ENCODE measurements around the gene CD68. TPM values are rescaled to one million over a fixed set of nuclear protein-coding genes. Genes with fewer than 3 reads are reported as not detected.
A peak's percentile ranks its signal among the peaks of the same experiment; 100 is the strongest.

Gene CD68
- total RNA-seq, 1 experiment from 2014 or later, result 56.4 TPM

DNA sequence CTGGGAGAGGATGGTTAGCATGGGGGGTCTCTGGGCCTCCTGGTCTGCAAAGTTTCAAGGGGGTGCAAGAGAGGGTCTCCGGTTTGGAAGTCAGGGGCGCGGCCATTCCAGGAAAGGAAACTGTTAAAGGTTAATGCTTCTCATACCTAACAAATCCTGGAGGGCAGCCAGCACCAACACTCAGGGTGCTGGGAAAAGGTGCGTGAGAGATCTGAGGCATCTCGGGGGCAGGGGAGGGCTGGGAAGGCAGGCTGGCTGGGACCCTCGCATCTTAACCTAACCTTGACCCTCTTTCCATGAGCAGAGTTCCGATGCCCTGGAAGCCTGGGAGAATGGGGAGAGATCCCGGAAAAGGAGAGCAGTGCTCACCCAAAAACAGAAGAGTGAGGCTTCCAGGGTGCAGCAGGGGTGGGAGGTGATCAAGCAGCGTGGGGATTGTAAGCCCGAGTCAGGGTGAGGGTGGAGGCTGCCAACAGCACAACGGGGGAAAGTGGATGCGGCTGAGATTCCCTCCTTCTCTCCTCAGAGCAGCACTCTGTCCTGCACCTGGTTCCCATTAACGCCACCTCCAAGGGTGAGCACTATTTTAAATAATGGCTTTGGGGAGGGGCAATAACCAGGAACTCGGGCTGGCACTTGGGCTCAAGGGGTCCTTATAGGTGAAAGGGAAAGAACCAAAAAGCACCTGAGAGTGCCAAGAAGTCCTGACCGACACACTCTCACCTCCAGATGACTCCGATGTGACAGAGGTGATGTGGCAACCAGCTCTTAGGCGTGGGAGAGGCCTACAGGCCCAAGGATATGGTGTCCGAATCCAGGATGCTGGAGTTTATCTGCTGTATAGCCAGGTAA is 19.9 kb upstream of the CD68 start:
- no peak for DNase-seq (ENCODE audit: low read depth)

DNA sequence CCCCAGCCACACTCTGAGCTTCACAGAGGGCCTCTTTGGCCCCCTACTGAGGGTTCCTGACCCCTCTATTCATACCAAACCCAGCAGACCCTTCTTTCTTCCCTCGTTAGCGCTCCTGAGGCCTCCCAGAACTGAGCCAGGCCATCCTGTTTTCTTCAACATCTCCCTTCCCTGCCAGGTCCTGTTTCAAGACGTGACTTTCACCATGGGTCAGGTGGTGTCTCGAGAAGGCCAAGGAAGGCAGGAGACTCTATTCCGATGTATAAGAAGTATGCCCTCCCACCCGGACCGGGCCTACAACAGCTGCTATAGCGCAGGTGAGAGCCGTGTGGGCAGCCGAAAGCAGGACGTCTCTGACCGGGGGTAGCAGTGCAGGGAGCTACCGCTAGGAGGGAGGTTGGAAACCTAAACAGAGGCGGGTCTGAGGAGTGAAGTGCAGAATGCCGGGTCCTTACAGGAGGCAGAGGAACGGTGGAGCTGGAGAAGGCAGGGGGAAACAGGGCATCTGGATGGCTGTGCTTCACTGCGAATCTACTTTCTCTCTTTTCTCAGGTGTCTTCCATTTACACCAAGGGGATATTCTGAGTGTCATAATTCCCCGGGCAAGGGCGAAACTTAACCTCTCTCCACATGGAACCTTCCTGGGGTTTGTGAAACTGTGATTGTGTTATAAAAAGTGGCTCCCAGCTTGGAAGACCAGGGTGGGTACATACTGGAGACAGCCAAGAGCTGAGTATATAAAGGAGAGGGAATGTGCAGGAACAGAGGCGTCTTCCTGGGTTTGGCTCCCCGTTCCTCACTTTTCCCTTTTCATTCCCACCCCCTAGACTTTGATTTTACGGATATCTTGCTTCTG is 19.0 kb upstream of the CD68 start:
- DNase-seq (ENCODE audit: low read depth), result peak; percentile 45

DNA sequence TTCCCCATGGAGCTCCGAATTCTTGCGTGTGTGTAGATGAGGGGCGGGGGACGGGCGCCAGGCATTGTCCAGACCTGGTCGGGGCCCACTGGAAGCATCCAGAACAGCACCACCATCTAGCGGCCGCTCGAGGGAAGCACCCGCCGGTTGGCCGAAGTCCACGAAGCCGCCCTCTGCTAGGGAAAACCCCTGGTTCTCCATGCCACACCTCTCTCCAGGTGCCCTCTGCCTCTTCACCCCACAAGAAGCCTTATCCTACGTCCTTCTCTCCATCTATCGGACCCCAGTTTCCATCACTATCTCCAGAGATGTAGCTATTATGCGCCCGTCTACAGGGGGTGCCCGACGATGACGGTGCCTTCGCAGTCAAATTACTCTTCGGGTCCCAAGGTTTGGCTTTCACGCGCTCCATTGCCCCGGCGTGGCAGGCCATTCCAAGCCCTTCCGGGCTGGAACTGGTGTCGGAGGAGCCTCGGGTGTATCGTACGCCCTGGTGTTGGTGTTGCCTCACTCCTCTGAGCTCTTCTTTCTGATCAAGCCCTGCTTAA is 18.3 kb upstream of the CD68 start:
- peak; percentile 70 for DNase-seq (ENCODE audit: low read depth)

DNA sequence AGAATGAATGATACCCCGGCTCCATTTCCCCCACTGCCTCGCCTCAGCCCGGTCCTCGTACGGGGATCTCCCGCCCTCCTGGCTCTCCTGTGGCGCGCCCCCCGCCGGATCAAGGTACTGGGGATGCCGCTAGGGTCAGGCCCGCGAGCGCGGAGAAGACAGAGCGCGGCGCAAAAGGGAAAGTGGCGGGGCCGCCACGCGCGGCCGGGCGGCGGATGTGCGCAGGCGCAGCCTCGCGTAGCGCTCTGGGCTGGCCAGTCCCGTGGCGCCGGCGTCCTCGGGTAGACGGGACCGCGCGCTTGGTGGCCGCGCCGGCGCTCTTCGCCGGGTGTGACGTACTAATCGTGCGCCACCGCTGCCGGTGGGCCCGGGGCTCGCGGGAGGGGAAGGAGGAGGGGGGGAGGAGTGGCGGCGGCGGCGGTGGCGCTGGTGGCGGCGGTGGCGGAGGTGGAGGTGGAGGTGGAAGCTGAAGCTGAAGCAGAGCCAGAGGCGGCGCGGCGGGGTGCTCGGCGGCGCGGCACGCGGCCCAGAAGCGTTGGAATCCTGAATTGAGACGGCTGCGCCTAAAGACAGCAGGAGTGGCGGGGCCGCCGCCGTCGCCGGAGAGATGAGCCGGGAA is 17.7 kb upstream of the CD68 start, which contains the start of gene SENP3:
Gene SENP3, plus strand, starts transcription at position 331 of the 619 bp plus-strand sequence. CDS start 1,158 bp downstream, outside the sequence.
- DNase-seq (ENCODE audit: low read depth), result peak; percentile 84

DNA sequence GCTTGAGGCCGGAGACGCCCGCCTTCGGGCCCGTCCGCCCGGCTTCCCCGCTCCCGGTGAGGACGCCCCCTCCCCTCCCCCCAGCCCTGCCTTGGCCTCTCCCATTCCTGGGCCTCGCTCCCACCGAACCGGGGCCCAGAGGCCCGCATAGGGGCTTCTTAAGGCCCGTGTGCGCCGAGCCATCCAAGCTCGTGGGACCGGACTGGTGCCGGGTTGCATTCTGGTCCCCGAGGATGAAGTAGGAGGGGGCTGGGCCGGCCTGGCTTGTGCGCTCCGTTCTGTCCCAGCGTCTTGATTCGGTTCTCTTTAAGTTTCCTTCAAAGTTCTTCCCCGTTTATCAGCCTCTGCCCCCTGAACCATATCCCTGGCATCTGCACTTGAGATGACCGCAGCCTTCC is 17.2 kb upstream of the CD68 start:
- DNase-seq (ENCODE audit: low read depth), result no peak

DNA sequence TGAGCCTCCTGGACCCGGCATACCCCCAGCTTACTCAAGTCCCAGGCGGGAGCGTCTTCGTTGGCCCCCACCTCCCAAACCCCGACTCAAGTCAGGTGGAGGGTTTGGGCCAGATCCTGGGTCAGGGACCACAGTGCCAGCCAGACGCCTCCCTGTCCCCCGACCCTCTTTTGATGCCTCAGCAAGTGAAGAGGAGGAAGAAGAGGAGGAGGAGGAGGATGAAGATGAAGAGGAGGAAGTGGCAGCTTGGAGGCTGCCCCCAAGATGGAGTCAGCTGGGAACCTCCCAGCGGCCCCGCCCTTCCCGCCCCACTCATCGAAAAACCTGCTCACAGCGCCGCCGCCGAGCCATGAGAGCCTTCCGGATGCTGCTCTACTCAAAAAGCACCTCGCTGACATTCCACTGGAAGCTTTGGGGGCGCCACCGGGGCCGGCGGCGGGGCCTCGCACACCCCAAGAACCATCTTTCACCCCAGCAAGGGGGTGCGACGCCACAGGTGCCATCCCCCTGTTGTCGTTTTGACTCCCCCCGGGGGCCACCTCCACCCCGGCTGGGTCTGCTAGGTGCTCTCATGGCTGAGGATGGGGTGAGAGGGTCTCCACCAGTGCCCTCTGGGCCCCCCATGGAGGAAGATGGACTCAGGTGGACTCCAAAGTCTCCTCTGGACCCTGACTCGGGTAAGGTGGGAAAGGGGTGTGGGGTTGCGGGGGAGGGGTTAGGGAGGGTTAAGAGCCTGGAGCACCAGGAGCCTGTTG is 16.1 kb upstream of the CD68 start:
- no peak for DNase-seq (ENCODE audit: low read depth)

DNA sequence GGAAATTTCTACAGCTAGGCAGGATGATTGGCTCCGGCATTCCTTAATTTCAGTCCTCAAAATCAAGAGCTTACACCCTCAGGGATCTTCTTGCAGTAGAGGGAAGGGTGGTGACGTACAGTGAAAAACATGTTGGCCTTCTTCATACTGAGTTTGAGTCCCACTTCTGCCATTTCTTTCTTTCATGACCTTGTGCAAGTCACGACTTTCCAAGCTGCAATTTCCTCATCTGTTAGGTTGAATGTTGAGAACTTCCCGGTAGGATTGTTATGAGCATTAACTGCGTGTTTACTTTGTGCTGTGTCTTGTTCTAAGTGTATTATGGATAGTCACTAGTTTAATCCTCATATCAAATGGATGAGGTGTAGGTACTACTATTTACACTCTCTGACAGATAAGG is 9.9 kb upstream of the CD68 start:
- DNase-seq (ENCODE audit: low read depth), result no peak

DNA sequence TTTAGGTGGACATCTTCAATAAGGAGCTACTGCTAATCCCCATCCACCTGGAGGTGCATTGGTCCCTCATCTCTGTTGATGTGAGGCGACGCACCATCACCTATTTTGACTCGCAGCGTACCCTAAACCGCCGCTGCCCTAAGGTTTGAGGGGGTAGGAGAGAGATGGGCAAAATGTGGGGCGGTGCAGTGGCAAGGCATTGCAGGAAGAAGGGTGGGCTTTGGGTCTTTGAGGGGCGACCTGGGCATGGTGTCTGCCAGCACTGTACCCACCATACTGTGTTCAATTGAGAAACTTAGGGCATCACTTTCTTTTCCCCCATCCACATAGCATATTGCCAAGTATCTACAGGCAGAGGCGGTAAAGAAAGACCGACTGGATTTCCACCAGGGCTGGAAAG is 9.1 kb upstream of the CD68 start:
- DNase-seq (ENCODE audit: low read depth), result no peak

DNA sequence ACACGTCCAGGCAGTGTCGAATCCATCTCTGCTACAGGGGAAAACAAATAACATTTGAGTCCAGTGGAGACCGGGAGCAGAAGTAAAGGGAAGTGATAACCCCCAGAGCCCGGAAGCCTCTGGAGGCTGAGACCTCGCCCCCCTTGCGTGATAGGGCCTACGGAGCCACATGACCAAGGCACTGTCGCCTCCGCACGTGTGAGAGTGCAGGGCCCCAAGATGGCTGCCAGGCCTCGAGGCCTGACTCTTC is 7.2 kb upstream of the CD68 start:
- no peak for DNase-seq (ENCODE audit: low read depth)

DNA sequence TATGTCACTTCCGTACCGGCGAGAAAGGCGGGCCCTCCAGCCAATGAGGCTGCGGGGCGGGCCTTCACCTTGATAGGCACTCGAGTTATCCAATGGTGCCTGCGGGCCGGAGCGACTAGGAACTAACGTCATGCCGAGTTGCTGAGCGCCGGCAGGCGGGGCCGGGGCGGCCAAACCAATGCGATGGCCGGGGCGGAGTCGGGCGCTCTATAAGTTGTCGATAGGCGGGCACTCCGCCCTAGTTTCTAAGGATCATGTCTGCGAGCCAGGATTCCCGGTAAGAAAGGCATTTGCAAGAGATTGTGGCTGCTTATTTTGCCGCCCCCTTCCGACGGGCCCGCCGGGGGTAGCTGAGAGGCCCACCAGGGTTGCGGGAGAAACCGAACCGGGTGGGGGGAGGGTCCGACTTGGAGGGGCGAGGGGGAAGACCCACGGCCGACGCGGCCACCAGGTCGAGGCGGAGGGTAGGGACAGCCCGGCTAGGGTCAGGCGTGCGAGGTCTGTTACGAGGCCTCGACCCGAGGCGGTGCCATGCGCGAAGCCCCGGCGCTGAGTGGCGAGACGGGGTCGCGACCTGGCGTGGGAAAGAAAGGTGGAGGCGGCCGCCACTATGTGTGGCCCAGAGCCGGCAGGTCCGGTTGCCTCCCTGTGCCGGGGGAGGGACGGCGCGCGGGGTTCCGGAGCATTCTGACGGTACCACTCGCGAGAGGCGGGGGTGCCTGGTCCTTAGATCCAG is 6.7 kb upstream of the CD68 start:
- DNase-seq (ENCODE audit: low read depth), result peak; percentile 99

DNA sequence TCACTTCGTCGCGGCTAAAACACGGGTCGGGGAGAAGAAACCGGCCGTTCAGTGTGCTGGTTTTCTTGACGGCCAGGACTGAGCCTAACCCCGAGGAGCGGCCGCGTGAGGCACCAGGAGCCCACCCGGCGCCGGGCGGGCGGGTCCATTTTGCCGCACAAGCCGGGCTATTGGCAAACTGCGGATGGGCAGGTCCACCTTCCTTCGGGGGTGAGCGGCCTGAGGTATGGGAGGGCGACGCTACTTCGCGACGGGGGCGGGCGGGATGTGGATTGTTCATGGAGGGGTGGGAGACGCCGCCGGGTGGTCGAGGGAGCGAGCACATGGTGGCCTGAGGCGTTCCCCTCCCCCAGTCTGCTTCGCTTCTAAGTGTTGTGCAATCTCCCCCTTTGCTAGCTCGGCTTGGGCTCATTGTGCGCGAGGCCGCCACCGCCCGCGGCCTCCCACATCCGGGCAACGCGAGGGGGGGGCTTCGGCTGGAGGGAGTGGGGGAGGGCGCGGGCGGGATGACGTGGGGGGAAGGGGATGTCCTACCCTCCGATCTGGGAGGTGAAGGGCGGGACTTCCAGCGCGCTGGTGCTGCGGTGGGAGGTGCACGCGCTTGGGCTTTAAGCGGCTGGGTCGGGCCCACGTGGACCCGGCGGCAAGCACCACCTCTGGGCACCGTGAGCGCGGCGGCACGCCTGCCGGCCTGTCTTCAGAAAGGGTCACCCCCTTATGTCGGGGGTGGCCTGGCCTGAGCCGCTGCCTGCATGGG is 5.9 kb upstream of the CD68 start:
- peak; percentile 91 for DNase-seq (ENCODE audit: low read depth)

DNA sequence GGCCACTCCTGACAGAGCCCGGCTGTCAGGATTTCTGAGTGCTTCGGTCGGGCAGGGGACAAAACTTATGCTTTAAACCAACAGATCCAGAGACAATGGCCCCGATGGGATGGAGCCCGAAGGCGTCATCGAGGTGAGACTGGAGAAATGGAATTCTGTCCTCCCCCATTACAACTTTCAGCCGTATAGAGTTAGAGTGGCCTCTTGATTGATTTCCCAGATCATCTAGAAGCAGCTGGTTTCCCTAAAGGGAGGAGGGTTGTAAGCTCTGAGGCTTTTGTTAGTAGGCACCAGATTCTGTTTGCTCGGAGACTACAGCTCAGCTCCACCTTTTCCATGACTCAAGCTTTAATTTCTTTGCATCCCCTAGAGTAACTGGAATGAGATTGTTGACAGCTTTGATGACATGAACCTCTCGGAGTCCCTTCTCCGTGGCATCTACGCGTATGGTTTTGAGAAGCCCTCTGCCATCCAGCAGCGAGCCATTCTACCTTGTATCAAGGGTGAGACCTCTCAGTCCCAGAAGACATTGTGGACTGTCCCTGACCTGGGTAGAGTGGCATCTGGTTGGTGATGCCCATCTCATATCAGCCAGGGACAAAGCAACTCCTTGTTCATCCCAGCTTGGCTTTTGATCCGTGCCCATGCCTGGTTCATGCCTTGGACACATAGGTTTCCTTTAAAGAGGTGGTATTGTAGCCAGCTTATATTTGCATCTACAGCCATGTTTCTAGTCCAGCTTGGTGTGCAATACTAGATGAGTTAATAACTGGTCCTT is 5.1 kb upstream of the CD68 start:
- peak; percentile 44 for DNase-seq (ENCODE audit: low read depth)

DNA sequence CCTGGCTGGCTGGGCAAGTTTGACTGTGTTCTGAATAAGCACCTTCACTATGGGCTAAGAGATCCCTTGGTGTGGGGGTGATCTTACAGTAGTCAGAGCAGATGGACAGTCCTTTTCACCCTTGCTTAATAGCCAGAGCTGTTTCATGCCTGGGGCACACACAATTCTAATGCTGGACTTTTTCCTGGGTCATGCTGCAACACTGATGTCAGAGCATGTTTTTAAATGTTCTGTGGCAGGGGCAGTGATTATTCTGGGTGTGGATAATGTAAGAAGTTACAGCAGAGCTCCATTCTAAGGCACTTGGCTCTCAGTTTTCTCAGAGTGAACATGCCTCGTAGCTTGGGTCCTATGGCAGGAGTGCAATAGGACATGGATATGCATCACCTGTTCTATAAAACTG is 4.0 kb upstream of the CD68 start:
- no peak for DNase-seq (ENCODE audit: low read depth)

DNA sequence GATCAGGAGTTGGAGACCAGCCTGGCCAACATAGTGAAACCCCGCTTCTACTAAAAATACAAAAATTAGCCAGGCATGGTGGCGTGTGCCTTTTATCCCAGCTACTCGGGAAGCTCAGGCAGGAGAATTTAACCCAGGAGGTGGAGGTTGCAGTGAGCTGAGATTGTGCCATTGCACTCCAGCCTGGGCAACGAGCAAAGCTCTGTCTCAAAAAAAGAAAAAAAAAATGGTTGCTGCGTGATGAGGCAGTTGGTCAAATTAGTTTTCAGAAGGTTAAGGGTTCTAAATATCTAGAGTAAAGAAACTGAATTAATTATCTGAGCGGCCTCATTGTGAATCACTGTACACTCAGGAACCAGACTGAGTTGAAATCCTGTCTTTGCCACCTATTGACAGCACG is 3.5 kb upstream of the CD68 start:
- no peak for DNase-seq (ENCODE audit: low read depth)

DNA sequence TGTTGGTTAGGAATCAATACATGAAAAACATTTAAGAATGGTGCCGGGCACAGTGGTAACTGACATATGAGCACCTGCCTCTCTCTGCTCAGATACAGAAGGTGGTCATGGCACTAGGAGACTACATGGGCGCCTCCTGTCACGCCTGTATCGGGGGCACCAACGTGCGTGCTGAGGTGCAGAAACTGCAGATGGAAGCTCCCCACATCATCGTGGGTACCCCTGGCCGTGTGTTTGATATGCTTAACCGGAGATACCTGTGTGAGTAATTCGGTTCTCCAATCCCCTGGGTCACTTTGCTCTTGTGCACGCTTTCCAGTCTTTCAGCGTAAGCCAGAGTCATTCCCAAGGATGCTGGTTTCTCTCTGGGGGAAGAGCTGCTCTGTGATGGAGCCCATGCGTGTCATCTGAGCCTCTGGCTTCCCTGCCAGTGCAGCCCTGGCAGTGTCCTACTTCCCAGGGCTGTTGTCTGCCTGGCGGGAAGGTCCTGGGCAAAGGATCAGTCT is 3.0 kb upstream of the CD68 start:
- DNase-seq (ENCODE audit: low read depth), result no peak

DNA sequence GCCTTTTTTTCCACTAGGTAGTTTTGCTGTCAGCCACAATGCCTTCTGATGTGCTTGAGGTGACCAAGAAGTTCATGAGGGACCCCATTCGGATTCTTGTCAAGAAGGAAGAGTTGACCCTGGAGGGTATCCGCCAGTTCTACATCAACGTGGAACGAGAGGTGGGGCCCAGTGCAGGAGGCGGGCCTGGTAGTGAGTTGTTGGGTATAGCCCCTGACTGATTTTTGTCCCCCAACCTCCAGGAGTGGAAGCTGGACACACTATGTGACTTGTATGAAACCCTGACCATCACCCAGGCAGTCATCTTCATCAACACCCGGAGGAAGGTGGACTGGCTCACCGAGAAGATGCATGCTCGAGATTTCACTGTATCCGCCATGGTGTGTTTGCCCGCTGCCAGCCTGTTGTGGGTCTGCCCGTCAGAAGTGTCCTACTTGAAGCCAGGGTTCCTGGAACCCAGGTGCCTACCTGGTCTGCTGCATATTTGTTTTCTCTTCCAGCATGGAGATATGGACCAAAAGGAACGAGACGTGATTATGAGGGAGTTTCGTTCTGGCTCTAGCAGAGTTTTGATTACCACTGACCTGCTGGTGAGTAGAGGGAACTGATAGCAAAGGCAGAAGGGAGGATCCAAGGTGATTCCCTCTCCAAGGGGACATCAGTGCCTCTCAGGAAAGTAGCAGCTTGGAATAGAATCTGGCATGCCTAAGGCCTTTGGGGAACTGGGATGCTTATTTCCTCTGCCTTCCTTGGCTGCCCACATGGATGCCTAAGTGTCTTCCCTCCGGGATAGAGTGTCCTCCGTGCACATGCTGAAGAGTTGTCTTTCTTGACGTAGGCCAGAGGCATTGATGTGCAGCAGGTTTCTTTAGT is 1.9 kb upstream of the CD68 start:
- DNase-seq (ENCODE audit: low read depth), result no peak

DNA sequence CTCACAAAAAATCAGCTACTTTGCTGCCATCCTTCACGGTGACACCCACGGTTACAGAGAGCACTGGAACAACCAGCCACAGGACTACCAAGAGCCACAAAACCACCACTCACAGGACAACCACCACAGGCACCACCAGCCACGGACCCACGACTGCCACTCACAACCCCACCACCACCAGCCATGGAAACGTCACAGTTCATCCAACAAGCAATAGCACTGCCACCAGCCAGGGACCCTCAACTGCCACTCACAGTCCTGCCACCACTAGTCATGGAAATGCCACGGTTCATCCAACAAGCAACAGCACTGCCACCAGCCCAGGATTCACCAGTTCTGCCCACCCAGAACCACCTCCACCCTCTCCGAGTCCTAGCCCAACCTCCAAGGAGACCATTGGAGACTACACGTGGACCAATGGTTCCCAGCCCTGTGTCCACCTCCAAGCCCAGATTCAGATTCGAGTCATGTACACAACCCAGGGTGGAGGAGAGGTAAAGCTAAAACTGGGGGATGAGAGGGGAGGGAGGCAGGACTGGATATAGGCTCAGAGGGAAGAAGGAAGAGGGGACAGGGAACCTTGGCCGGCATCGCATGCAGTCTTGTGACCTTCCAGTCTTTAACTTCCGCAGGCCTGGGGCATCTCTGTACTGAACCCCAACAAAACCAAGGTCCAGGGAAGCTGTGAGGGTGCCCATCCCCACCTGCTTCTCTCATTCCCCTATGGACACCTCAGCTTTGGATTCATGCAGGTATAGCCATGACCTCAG is 581 bp downstream of the CD68 start:
- DNase-seq (ENCODE audit: low read depth), result no peak
